ENCODE measurements around the gene NDST3.

DNA sequence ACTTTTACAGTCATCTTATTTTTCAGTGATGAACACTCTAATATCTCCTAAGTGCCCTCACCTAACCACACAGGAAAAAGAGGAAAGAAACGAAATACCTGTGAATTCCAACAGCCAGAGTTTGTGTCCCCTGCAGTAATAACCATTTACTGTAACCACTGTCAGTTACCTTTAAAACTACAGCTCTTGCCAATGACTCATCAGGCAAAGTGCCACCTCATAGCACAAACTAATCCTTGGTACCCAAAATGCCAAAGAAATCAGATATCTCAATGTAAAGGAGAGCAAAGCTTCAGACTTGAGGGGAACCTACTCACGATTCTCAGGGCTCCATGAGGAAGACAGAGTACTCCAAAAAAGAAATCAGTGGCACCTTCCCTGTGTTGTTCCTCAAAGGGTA, 146.5 kb downstream of the NDST3 start:
- no peak for TF ChIP-seq RARB (CRISPR knock-in tag; IDR thresholded peaks at IDR 0.05)
- TF ChIP-seq, protein P1, sequence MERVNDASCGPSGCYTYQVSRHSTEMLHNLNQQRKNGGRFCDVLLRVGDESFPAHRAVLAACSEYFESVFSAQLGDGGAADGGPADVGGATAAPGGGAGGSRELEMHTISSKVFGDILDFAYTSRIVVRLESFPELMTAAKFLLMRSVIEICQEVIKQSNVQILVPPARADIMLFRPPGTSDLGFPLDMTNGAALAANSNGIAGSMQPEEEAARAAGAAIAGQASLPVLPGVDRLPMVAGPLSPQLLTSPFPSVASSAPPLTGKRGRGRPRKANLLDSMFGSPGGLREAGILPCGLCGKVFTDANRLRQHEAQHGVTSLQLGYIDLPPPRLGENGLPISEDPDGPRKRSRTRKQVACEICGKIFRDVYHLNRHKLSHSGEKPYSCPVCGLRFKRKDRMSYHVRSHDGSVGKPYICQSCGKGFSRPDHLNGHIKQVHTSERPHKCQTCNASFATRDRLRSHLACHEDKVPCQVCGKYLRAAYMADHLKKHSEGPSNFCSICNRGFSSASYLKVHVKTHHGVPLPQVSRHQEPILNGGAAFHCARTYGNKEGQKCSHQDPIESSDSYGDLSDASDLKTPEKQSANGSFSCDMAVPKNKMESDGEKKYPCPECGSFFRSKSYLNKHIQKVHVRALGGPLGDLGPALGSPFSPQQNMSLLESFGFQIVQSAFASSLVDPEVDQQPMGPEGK (CRISPR knock-in tag; IDR thresholded peaks at IDR 0.05; ENCODE audit: borderline replicate concordance), result no peak
- no peak for TF ChIP-seq ZFP3 (CRISPR knock-in tag; IDR thresholded peaks at IDR 0.05)
- TF ChIP-seq, protein P2, sequence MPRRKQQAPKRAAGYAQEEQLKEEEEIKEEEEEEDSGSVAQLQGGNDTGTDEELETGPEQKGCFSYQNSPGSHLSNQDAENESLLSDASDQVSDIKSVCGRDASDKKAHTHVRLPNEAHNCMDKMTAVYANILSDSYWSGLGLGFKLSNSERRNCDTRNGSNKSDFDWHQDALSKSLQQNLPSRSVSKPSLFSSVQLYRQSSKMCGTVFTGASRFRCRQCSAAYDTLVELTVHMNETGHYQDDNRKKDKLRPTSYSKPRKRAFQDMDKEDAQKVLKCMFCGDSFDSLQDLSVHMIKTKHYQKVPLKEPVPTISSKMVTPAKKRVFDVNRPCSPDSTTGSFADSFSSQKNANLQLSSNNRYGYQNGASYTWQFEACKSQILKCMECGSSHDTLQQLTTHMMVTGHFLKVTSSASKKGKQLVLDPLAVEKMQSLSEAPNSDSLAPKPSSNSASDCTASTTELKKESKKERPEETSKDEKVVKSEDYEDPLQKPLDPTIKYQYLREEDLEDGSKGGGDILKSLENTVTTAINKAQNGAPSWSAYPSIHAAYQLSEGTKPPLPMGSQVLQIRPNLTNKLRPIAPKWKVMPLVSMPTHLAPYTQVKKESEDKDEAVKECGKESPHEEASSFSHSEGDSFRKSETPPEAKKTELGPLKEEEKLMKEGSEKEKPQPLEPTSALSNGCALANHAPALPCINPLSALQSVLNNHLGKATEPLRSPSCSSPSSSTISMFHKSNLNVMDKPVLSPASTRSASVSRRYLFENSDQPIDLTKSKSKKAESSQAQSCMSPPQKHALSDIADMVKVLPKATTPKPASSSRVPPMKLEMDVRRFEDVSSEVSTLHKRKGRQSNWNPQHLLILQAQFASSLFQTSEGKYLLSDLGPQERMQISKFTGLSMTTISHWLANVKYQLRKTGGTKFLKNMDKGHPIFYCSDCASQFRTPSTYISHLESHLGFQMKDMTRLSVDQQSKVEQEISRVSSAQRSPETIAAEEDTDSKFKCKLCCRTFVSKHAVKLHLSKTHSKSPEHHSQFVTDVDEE (CRISPR knock-in tag; IDR thresholded peaks at IDR 0.05), result no peak
- no peak for TF ChIP-seq ZNF565 (CRISPR knock-in tag; conservative IDR thresholded peaks at IDR 0.05; ENCODE audit: low read depth)
- TF ChIP-seq GLIS3 (CRISPR knock-in tag; IDR thresholded peaks at IDR 0.05), result no peak
- no peak for TF ChIP-seq TOX (CRISPR knock-in tag; IDR thresholded peaks at IDR 0.05; ENCODE audit: borderline replicate concordance)
- no peak for TF ChIP-seq TCF4 (CRISPR knock-in tag; IDR thresholded peaks at IDR 0.05; ENCODE audit: borderline replicate concordance)
- no peak for TF ChIP-seq CSDC2 (CRISPR knock-in tag; IDR thresholded peaks at IDR 0.05)
- TF ChIP-seq ZNF8 (CRISPR knock-in tag; IDR thresholded peaks at IDR 0.05), result no peak
- TF ChIP-seq ARNTL (CRISPR knock-in tag; IDR thresholded peaks at IDR 0.05; ENCODE audit: borderline replicate concordance, low read depth), result no peak
- TF ChIP-seq, protein P3, sequence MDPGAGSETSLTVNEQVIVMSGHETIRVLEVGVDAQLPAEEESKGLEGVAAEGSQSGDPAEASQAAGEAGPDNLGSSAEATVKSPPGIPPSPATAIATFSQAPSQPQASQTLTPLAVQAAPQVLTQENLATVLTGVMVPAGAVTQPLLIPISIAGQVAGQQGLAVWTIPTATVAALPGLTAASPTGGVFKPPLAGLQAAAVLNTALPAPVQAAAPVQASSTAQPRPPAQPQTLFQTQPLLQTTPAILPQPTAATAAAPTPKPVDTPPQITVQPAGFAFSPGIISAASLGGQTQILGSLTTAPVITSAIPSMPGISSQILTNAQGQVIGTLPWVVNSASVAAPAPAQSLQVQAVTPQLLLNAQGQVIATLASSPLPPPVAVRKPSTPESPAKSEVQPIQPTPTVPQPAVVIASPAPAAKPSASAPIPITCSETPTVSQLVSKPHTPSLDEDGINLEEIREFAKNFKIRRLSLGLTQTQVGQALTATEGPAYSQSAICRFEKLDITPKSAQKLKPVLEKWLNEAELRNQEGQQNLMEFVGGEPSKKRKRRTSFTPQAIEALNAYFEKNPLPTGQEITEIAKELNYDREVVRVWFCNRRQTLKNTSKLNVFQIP (CRISPR knock-in tag; IDR thresholded peaks at IDR 0.05; ENCODE audit: borderline replicate concordance, low read depth), result no peak
